GM10248 (cell line): Measurements from ENCODE around the gene RNF144A.

ENCODE experiments used
- CTCF ChIA-PET: fragments of 300-600 bp; sonication (Branson Sonifier 250); formaldehyde crosslinking; extraction: SDS; loops from one replicate; lab custom pipeline; 2021; ENCODE audit warnings: antibody characterized with exemption; lab: Yijun Ruan, JAX
- POLR2A ChIA-PET: fragments of 350-650 bp; sonication (Branson Sonifier 250); formaldehyde crosslinking; extraction: SDS; loops from one replicate; lab custom pipeline; 2020; ENCODE audit warnings: antibody characterized with exemption; lab: Yijun Ruan, JAX
- DNase-seq: peaks from one replicate; pipeline ENCODE4 v3.0.0; 2012; ENCODE audit errors: extremely low spot score
- TF ChIP-seq, protein P1 (sequence below): IDR thresholded peaks from 2 replicates; pipeline ENCODE4 v1.5.1; 2012; ENCODE audit warnings: mild to moderate bottlenecking, low read depth; ENCODE audit errors: extremely low read depth, missing control alignments, control extremely low read depth

Gene RNF144A

DNA sequence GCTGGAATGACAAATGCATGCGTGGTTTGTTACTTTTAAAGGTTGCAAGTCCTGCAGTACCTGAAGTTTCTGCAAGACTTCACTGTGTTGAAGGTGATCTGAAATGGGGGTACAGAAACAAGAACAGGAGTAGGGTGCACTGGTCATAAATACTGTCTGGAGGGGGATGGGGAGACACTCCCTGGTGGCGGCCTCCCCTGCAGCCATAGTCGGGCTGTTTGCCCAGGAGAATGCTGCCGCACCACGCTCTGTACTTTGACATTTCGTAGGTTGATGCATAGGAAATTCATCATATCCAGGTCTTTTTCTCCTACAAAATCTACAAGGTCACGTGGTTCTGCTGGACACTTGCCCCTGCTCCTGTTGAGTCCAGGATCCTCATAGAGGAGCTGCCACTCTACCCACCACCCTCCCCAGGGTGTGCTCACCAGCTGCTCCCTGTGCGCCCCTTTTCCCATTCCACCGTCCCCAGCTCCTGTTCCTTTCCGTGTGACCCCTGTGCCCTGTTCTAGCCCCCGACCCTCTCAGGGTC is 103.8 kb downstream of the RNF144A start:
- no peak for DNase-seq
- TF ChIP-seq, protein P1, sequence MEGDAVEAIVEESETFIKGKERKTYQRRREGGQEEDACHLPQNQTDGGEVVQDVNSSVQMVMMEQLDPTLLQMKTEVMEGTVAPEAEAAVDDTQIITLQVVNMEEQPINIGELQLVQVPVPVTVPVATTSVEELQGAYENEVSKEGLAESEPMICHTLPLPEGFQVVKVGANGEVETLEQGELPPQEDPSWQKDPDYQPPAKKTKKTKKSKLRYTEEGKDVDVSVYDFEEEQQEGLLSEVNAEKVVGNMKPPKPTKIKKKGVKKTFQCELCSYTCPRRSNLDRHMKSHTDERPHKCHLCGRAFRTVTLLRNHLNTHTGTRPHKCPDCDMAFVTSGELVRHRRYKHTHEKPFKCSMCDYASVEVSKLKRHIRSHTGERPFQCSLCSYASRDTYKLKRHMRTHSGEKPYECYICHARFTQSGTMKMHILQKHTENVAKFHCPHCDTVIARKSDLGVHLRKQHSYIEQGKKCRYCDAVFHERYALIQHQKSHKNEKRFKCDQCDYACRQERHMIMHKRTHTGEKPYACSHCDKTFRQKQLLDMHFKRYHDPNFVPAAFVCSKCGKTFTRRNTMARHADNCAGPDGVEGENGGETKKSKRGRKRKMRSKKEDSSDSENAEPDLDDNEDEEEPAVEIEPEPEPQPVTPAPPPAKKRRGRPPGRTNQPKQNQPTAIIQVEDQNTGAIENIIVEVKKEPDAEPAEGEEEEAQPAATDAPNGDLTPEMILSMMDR: no peak
- ChIA-PET POLR2A (no interaction called here), CTCF (interaction anchor here (1.2 to 16.0 kb wide), 2 partner anchors 22 to 104 kb away, joined by 3 to 138 read pairs; no protein-coding TSS in a partner anchor)

DNA sequence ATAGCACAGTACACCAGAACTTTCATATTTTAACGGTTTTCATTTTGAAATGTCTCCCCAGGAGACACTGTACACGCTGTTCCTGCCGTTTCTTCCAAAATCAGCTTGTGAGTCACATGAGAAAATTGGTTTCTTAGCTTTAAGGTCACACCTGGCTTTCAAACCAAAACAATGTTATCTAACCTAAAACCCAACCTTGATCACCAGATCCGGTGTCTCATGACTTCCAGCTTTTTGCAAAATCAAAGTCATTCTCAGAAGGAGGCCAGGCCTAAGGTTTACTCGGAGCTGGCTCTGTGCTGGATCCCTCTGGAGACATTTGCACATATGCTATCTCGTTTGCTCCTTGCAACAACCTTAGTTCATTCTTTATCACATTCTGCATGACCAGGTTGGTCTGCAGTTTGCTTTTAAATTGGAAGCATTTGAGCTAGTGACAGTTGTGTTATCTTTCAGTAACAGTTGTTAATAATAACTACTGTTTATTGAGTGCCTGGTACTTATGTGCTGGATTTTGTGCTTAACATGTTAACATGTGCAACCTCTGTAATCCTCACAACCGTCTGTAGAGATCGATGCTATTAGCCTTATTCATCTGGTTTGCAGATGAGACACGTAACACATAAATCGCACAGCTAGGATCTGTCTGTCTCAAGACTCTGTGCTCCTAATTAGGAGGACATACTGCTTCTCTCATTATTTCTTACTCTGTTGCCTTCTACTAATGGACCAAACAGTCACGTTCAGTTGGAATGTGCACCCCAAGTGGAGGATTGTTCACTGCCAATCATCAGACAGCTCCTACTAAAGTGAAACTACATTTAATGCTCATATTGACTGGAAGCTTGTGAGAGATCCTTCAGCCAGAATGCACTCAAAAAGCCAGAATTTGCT is 105.5 kb downstream of the RNF144A start:
- TF ChIP-seq, protein P1: no peak
- DNase-seq: no peak
- ChIA-PET CTCF (interaction anchor here (0.9 to 16.0 kb wide), 8 partner anchors 9 to 126 kb away, joined by 3 to 138 read pairs (median 4); no protein-coding TSS in a partner anchor), POLR2A (no interaction called here)

DNA sequence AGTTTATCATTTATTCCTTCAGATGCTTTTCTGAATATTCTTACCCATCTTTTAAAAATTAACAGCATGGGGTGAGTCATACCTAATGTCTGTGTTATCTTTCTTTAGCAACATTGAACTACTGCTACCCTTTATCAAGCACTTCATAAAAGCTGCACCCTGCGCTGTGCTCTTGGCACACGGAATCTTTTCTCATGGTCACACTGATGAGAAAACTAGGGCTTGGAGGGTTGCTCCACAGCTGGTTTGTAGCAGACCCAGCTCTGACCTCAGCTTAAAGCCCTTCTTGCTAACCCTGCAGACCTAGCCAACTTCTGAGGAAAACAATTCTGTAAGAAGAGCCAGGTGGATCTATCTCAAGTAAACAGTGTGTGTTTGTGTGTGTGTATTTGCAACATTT is 106.3 kb downstream of the RNF144A start:
- ChIA-PET POLR2A (no interaction called here), CTCF (interaction anchor here (1.3 to 16.0 kb wide), 3 partner anchors 9 to 19 kb away, joined by 3 to 138 read pairs (median 15); no protein-coding TSS in a partner anchor)
- DNase-seq: no peak
- TF ChIP-seq, protein P1: no peak

DNA sequence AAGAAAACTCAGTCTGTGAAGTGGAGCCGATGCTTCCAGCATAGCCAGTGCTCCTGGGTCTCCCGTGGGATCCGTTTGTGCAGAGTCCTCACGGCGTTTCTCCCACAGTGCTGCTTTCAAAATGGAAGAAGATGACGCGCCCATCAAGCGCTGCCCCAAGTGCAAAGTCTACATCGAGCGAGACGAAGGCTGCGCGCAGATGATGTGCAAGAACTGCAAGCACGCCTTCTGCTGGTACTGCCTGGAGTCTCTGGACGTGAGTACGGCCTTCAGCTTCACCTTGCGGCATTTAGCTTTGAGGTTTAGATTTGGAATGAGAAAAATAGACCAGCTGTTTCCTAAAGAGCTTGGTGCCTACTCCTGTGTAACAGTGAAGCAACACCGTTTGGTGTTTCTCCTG is 107.0 kb downstream of the RNF144A start:
- ChIA-PET POLR2A (no interaction called here), CTCF (interaction anchor here (1.3 to 16.0 kb wide), 3 partner anchors 10 to 18 kb away, joined by 3 to 138 read pairs (median 15); no protein-coding TSS in a partner anchor)
- TF ChIP-seq, protein P1: no peak
- DNase-seq: no peak

DNA sequence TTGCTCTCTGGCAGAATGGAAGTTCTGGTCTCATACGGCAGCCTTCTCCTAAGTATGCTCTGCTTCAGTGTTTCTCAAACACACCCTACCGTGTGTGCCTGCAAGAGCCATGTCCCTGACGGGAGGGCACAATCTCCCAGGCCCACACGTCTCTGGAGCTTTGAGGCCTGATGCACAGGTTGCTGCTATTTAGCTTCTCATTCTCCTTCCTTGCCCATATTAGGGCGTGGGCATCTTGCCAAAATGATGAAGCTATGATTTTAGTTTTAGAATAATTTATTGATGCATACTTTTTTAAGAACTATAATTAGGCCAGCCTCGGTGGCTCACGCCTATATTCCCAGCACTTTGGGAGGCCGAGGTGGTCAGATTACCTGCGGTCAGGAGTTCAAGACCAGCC is 107.9 kb downstream of the RNF144A start:
- POLR2A ChIA-PET: no interaction called here
- DNase-seq: no peak
- TF ChIP-seq, protein P1: no peak
- CTCF ChIA-PET: interaction anchor here (16.0 kb wide), 1 partner anchor 18 kb away, joined by 138 read pairs; no protein-coding TSS in a partner anchor

DNA sequence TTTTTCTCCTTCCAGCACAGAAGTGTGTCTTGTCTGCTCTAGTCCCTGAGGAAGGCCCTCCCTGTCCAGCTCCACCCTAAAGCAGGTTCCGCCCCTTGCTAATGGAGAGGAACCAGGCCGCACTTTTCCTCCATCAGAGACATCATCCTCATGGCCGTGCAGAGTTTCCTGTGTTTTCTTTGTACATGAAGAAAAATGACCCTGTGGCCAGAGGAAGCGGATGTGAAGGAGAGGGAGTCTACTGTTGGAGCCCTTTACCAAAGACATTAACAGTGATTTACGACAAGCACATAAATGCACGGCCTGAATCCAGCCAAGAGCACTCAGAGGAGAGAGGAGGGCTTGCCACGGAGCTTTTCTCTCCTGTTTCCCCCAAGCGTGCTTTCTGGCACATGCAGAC is 109.5 kb downstream of the RNF144A start:
- ChIA-PET CTCF (interaction anchor here (1.9 to 16.0 kb wide), 2 partner anchors 12 to 16 kb away, joined by 6 to 138 read pairs; no protein-coding TSS in a partner anchor), POLR2A (no interaction called here)
- TF ChIP-seq, protein P1: no peak
- no peak for DNase-seq
